HG03469 (cell line): ENCODE results near the gene ZNF609.
"Not testable (repeated sequence)": the region's sequence is repeated elsewhere in the genome, so short reads cannot be mapped to it uniquely, and the experiment has no call there.

Source experiments
- ATAC-seq: cut with Tn5 transposase; IDR thresholded peaks from one replicate; pipeline ENCODE4 v1.9.1; 2021; ENCODE audit warnings: mild to moderate bottlenecking, moderate library complexity, moderate number of reproducible peaks; ENCODE audit not compliant: unreplicated experiment

Gene ZNF609

DNA sequence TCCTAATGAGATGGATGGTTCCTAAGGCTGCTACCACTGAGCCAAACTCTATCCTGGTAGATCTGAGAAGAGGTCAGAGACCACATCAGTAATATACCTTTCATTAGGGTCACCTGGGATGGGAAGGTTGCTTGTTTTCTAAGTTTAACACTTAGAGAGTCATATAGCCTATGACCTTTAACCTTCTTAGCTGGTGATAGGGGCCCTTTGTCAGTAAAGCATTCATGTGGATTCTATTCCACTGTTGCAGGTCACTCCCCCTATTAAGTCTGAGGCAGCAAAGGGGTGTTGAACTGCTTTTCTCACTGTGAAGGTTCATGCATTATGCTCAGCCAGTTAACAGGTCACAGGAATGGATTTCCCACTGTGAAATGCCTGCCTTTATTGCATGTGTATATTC lies 6.1 kb upstream of the ZNF609 start:
- no peak for ATAC-seq

DNA sequence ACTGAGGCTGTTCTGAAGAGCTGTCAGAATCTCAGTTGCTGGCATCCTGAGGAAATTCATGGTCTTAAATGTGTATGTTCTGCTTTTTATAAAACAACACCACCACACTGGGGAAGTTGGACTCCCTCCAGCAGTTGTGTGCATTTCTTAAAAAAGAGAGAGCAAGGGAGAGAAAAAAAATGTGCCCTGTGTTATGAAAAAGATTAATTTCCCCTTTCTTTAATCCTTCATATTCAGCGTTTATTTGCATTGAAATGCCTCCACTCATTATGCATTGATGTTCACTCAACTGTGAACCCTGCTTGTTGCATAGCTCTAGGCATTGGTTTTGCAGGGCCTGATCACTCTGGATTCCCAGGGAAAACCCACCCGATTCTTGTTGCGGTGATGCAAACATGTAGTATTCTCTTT lies 4.4 kb upstream of the ZNF609 start:
- no peak for ATAC-seq

DNA sequence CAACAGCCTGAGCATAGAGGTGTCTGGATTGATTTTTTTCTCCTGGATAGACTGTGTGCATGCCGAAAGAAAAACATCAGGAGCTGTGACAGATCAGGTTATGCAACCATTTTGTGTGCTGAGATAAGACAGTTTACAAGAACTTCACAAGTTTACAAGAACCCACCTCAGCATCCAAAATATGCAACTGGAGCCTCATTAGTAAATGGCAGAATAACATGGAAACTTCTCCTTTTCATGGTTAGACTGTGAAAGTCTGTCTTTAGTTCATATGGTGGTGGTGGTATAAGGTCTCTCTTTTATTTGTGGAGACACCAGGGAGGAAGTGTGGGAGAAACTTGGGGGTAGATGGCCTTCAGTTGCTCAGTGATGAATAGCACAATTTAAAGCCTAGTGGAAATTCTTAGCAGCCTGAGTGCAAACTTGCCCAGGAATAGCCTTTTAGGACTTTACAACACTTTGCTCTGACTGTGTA lies 3.7 kb upstream of the ZNF609 start:
- ATAC-seq = no peak

DNA sequence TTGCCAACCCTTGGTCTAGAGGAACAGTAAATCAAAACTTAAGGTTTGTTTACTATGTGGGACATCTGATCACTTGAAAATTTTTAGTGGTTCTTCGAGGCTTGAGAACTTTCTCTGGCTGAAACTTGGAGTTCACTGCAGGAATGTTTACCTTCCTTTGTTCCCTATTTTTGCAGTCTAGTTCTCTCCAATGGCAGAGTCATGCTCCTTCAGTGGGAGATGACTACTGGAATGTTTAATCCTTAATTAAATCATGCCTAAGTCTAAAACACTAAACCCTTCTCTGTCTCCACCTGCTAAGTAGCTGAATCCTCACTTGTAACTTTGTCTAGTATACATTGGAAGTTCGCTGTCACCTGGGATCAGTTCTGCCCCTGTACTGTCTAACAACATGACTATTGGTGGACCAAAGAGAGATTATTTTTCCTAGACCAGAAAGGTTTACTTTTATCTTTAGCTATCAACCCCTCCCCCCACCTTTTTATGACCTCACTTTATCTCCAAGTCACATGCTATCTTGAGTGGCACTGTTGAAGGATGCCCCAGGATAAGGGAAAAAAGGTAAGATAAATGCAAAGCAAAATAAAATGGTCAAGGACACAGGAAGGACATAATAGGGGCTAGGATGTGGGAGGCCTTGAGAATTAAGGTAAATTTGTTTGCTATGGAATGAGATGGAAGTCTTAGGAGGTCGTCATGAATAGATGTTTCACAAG lies 1.2 kb upstream of the ZNF609 start:
- no peak for ATAC-seq

DNA sequence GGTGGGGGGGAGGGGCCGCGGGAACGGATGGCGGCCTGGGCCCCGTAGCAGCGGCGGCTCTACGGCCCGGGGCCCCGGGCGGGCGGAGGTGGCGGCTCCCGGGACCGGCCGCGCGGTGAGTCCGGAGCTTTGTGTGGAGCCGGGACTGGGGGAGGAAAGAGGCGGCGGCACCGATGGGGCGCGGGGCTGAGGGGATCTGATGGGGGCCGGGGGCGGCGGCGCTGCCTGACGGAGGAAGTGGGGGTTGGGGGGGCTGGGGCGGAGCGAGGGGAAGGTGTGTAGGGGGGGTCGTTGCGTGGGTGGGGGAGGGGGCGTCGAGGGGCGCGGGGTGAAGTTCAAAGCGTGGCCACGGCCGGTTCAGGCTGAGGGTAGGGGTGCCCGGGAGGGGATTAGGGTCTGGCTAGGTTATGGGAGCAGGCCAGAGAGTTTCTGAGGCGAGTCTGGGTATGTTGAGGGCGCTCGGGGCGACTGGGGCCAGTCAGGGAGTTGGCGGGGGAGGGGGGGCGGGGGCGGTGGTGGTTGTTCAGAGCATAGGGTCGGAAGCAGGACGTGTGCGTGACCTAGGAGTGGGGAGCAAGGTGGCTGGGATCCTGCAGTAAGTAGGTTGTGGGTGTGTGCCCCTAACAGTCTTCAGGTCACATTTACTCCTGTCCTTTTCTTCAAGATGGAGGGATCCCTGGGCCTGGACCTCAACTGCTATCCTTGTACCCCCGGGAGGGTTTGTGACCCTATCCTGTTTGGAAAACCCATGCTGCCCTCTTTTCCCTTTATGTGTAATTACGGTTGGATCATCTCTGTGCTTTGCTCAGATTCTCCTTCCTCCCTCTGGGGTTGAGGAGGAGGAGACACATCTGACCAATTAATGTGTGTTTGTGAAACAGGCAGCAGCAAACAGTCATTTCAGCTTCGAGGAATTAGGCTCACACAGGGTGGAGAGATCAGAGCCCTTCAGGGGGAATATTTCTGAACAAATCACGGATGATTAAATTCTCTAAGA lies 644 bp downstream of the ZNF609 start:
- no peak for ATAC-seq

DNA sequence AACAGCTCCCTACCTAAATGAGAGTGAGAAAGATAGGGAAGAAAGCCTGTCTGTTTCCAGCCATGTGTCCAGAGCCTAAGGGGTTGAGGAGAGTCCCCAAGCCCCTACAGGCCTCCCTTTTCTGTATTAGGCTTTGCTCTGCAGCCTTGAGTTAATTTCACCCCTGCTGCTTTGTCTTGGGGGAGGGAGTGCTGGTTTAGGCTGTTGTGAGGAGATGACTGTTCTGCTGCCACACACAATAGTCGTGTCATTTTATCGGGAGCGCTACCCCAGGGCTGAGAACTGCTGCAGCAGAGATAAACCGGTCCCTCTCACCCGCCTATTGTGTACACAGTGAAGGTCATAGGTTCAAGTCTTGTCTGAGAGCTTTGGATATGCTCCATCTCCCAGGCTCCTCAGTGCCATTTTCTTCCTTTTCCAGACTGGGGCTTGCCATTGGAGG lies 1.4 kb downstream of the ZNF609 start:
- ATAC-seq = no peak

DNA sequence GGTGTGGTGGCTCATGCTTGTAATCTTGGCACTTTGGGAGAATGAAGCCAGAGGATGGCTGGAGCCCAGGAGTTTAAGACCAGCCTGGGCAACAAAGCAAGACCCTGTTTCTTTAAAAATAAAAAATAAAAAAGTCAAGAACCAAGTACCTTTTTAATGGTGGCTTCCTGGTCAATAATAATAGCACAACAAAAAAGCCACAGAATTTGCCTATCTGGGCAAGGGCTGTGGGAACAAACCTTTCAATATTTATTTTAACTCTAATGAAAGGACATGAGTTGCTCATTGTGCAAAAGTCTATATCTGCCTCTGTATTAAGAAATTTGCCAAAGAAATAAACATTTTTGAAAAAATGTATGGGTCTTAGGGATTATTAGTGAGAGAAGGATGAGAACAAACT lies 2.1 kb downstream of the ZNF609 start:
- ATAC-seq = no peak

DNA sequence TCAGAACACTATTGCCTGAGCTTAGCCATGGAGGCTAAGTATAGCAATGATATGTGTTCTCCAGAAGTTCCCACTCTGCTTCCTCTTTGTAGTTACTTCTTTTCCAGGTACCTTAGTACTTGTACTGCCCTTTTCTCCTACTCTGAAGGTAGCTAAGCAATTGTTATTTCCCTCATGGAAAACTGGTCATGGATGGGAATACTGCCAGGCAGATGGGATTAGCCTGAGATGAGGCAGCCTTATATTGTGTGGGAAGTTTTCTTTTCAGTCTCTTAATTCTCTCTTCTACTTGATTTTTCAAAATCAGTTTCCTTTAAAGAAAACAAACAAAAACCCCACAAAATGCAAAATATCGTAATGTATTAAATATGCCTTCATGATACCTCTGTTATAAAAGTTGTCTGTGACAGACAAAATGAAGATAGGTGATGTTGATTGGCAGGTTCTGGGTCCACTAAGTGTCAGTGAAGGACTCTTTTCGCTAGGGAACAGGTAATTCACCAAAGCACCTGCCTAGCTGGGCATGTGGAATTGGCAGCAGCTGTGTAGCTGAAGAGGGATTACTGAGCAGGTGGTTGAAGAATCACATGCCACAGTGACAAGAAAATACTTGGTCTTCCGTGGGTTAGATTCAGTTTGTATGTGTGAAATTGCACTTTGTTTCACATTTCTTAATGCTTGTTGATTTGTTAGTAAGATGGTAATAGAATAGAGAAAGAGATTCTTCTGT lies 4.1 kb downstream of the ZNF609 start:
- ATAC-seq = no peak

DNA sequence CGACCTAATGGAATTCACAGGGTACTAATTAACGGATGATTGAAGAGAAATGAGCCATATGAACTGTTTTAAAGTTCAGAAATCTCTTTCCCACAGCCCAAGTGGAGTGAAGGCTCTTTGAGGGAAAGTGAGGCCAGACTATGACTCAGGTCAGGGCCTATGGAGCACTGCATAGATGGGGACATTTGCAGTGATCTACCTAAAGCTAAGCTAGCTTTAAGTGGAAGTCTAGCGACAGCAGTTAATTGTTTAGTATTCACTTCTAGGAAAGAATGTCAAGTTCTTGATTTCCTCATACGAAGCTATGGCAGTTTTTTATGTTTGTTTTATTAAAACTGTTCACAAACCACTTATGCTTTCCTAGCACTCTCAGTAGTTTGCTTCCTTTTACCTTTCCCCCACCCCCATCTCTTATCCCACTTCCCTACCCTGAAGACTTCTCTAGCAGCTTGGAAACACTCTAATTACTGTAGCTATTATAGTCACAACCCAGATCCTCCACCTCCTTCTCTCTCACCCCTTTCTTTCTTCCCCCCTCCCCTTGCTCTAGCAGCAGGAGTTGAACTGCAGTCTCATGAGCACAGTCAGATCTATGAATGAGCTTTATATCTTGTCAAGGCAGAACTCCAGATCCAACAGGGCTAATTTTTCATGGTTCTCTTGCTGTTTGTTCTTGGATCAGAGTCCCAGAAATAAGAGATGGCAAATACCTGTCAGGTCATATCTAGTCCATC lies 6.2 kb downstream of the ZNF609 start:
- no peak for ATAC-seq

DNA sequence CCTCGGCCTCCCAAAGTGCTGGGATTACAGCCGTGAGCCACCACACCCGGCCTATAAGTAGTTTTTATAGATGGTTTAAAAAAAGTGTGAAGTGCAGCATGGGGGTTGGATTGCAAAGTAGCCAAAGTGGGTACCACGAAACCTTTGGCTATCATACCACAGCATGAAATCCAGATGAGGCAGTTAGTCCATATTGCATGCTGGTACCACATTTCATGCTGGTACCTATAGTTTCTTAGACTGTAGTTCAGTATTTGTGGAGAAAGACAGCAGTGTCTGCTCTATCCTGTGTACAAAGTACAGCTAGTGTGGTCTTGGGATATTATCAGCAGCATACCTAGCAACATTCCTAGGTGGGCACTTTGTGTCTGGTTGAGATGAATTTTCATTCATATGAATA lies 11.8 kb downstream of the ZNF609 start:
- no peak for ATAC-seq

DNA sequence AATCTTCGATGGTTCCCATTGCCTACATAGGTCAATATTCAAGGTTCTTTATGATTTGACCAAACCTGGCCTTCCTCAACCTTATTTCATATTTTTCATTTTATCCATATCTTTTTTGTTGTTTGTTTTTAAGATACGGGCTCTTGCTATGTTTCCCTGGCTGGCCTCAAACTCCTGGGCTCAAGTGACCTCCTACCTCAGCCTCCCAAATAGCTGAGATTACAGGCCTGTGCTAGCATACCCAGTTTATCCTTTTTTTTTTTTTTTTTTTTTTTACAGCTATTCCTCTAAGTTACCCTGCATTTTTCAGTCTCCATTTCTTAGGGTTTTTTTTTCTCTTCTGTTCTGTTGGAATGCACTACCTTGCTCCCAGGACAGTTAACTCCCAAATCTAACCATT lies 14.5 kb downstream of the ZNF609 start:
- ATAC-seq = no peak

DNA sequence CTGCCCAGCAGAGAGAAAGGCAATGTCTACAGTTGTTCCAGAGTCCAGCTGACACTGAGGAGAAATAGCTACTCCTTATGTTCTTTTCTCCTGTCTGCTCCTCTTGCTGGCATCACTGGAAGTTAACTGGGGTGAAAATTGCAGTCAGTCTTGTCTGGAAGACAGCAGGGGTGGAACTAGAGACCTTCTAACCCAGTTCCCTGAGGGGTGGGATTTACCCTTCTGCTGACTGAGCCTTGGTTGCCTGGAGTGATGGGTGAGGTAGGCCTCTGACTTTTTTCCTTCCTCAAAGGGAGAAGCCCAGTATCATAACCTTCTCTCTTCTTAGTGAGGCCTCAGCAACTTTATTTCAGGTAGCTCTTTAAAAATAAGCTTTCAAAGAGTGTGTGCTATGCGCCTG lies 16.2 kb downstream of the ZNF609 start:
- no peak for ATAC-seq

DNA sequence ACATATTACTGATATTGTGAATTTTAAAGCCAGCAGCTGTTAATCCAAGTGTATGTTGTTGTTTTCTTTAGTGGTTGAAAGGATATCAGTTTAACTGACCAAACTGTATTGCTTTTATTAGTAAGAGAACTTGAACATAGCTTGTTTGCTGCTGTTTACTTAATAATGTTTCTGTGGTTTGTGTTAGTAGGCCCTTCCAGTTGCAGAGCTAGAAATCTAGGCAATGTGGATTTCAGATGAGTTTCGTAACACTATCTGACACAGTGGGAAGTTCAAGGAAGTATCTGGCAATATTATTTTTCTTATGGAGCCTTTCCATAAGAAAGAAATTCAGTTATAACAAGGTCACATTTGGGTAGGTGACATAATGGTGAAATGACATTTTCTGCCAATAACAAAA lies 18.5 kb downstream of the ZNF609 start:
- no peak for ATAC-seq

DNA sequence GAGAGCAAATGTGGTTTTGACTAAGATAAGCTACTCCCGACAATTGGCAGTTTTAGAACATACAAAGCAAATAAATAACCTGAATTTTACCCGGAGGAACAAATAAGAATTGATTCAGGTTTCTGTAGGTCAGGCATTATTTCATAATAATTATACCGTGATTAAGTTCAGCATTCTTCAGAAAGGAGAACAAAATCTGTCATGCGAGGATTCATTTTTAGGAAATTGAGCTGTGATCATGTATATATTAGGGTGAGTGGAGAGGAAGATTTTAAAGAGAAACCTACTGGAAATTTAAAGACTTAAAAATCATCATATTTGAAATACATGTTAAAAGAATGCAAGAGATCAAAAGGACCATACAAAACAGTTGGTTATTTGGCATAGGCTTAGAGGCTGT lies 20.5 kb downstream of the ZNF609 start:
- no peak for ATAC-seq

DNA sequence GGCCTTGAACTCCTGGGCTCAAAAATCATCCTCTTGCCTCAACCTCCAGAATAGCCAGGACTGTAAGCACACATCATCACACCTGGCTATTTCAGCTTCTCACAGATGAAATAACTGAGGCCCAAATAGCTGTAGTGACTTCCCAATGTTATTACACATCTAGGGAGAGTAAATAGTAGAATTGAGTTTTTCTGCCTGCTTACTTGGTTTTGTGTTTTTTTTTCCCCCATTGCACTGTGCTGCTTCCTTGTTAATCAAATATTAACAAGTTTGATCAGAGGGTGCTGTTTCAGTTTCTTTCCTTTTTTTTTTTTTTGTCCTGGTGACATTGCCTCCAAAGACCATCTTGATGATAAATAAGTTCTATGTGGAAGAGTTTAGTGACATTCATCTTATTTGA lies 23.4 kb downstream of the ZNF609 start:
- ATAC-seq = no peak

DNA sequence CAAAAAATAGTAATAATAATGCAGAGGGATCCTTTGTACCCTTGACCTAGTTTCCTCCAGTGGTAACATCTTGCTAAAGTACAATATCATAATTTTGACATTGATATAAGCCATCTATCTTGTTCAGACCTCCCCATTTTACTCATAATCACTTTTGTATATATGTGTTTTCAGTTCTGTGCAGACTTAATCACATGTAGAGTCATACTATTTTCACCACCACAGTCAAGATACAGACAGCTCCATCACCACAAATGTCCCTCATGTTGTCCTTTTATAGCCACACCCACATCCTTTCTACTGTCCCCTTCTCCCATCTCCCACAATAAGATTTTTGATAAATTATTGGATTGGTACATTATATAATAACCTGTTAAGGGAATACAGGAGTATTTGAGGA lies 25.4 kb downstream of the ZNF609 start:
- no peak for ATAC-seq

DNA sequence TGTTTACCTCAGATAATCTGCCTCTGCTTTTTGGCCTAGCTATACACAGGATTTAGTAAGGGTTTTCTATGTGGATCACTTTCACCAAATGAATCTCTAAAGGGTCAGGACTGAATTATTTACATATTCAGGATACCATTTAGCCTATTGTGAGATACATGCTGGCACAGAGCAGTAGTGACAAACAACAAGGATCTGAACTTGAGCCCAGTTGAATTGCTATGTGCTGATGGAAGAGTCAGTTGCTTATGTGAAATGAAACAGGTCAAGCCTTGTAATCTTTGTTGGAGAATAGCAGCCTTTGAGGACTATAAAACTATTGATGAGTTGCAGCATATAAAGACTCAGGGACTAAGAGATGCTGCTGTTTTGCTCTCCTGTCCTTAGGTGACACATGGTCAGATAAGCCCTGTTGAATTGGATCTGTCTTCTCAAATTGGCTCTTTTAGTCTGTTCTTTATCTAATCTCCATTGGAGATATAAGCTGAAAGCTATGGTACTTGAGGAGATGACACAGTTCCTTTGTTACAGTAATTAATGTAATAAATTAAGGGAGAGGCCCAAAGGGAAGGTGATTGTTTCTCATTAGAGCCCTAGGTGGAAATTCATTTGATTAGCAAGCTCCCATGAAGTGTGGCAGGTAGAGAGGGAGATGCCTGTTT lies 30.4 kb downstream of the ZNF609 start:
- no peak for ATAC-seq

DNA sequence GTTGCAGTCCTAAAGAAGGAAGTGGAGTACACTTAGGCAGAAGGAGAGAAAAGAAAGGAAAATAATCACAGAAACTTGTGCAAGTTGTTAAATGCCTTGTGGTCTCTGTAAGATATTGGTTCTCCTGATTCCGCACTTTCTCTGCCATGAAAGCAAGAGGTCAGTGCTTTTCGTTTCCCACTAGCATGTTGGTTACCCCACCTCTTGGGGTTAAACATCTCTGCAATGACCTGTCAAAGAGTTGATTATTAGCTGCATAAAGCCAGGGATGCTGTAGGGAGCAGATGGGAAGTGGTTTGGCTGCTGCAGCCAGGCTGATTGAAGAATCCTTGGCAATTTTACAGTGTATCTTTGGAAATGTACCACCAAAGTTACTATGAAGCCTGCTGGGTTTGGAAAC lies 33.3 kb downstream of the ZNF609 start:
- no peak for ATAC-seq

DNA sequence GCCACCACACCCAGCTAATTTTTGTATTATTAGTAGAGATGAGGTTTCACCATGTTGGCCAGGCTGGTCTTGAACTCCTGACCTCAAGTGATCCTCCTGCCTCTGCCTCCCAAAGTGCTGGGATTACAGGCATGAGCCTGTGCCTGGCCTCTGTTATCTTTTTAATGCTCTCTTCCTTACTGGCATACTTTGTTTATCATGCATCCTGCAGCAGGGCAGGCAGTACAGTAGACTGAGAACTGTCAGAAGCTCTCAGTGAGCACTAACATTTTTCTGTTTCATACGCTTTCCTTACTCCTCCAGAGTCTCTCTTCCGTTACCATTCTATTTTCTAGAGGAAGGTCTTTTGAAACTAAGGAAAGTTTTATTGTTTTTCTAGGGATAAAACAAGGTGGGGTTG lies 35.6 kb downstream of the ZNF609 start:
- not testable (repeated sequence) for ATAC-seq
